HepG2 (cell line): ENCODE measurements around the gene QSOX1. TPM values are rescaled to one million over a fixed set of nuclear protein-coding genes. Genes with fewer than 3 reads are reported as not detected.
A peak's percentile ranks its signal among the peaks of the same experiment; 100 is the strongest.

Experiments
- ATAC-seq: fragments of 200-7000 bp; cut with Tn5 transposase; 3 replicates; pipeline ENCODE4 v1.9.1; 2020; ENCODE audit warnings: mild to moderate bottlenecking, moderate library complexity
- BruUV-seq: library from RNA; stranded (reverse); fragments of 400-500 nt; replicated peaks from 2 replicates; lab custom pipeline; 2021; lab: Mats Ljungman, UMichigan
- CTCF ChIA-PET: fragments of 300-600 bp; formaldehyde crosslinking; extraction: SDS; loops from one replicate; lab custom pipeline; 2021; ENCODE audit warnings: low total read pairs, inconsistent platforms, low intra/inter-chr PET ratio; lab: Yijun Ruan, JAX
- POLR2A ChIA-PET: fragments of 350-600 bp; sonication (Branson Sonifier 250); formaldehyde crosslinking; loops from one replicate; lab custom pipeline; 2020; ENCODE audit warnings: antibody characterized with exemption, inconsistent platforms; lab: Yijun Ruan, JAX
- DNase-seq: peaks from one replicate; pipeline ENCODE4 v3.0.0-alpha.2; 2015; ENCODE audit warnings: low spot score
- FAIRE-seq: peaks from 3 replicates; lab custom pipeline; 2011; peaks lifted over from hg19 to GRCh38; lab: Jason Lieb, UNC
- H2AFZ ChIP-seq: one replicate; pipeline ENCODE4 v1.6.1; 2011; ENCODE audit warnings: low read length, inconsistent platforms
- H3K27ac ChIP-seq: fragments of 300-600 bp; 3 replicates; pipeline ENCODE4 v1.8.0; 2011; ENCODE audit warnings: mixed run types, mild to moderate bottlenecking, mixed read lengths, low read length, inconsistent platforms; ENCODE audit not compliant: insufficient read depth; ENCODE audit errors: extremely low read length
- H3K27me3 ChIP-seq, 2 experiments: fragments of 200-600 bp in 1 of 2; 2 replicates in 1 of 2; 3 replicates in 1 of 2; pipeline versions ENCODE4 v1.6.0 to v1.8.0; 2011; ENCODE audit warnings: low read length in 2 of 2, mild to moderate bottlenecking in 2 of 2, moderate library complexity in 2 of 2, inconsistent platforms in 1 of 2; ENCODE audit not compliant: insufficient read depth in 2 of 2, control insufficient read depth in 1 of 2
- H3K36me3 ChIP-seq, 2 experiments: fragments of 200-600 bp in 1 of 2; replicated peaks in 1 of 2; 2 replicates in 1 of 2; 3 replicates in 1 of 2; pipeline versions ENCODE4 v1.5.1 to v1.8.0; 2011; ENCODE audit warnings: low read length in 2 of 2, inconsistent platforms in 1 of 2; ENCODE audit not compliant: insufficient read depth in 2 of 2, control insufficient read depth in 1 of 2
- H3K4me1 ChIP-seq: 2 replicates; pipeline ENCODE4 v1.5.1; 2012; ENCODE audit warnings: low read length, inconsistent platforms; ENCODE audit not compliant: insufficient read depth
- H3K4me2 ChIP-seq: 2 replicates; pipeline ENCODE4 v1.6.0; 2011; ENCODE audit warnings: low read depth, low read length, inconsistent platforms
- H3K4me3 ChIP-seq, 3 experiments: fragments of 200-600 bp in 1 of 3; sonication (generic), shearing (Covaris generic) in 1 of 3; replicated peaks in 1 of 3; 2 replicates each; pipeline ENCODE4 v1.5.1; 2011 to 2016; ENCODE audit warnings: low read length in 3 of 3, inconsistent platforms in 2 of 3, low read depth in 2 of 3, mild to moderate bottlenecking in 2 of 3, control low read depth in 1 of 3, mixed read lengths in 1 of 3; ENCODE audit not compliant: insufficient read depth in 1 of 3
- H3K79me2 ChIP-seq: one replicate; pipeline ENCODE4 v1.6.1; 2011; ENCODE audit warnings: low read length, inconsistent platforms; ENCODE audit not compliant: insufficient read depth
- H3K9ac ChIP-seq: 2 replicates; pipeline ENCODE4 v1.6.0; 2011; ENCODE audit warnings: mild to moderate bottlenecking, low read depth, low read length, inconsistent platforms; ENCODE audit not compliant: insufficient read depth
- H3K9me3 ChIP-seq: 2 replicates; pipeline ENCODE4 v1.5.1; 2012; ENCODE audit warnings: mild to moderate bottlenecking, low read length
- H4K20me1 ChIP-seq: 2 replicates; pipeline ENCODE4 v1.6.0; 2011; ENCODE audit warnings: inconsistent platforms, mild to moderate bottlenecking, low read length, moderate library complexity; ENCODE audit not compliant: insufficient read depth
- ATF7 ChIP-seq, 2 experiments: fragments of 450-650 bp in 1 of 2; sonication (generic) in 1 of 2; formaldehyde crosslinking in 1 of 2; IDR thresholded peaks; 2 replicates each; pipeline versions ENCODE4 v1.4.0 to v1.6.1; 2016 to 2020; ENCODE audit warnings: antibody characterized with exemption in 1 of 2, mild to moderate bottlenecking in 1 of 2, missing genetic modification reagents in 1 of 2
- CEBPB ChIP-seq: IDR thresholded peaks from 2 replicates; pipeline ENCODE4 v1.6.1; 2011; ENCODE audit warnings: low read depth, low read length, improper control_type of control experiment, borderline replicate concordance
- CEBPG ChIP-seq: IDR thresholded peaks from 2 replicates; pipeline ENCODE4 v1.6.1; 2016
- FIP1L1 ChIP-seq: fragments of 200-400 bp; formaldehyde crosslinking; IDR thresholded peaks from 2 replicates; pipeline ENCODE4 v1.6.1; 2018; ENCODE audit warnings: low read depth, mild to moderate bottlenecking, low read length, moderate library complexity, borderline replicate concordance; ENCODE audit not compliant: insufficient read depth
- GATAD1 ChIP-seq: IDR thresholded peaks from 2 replicates; pipeline ENCODE4 v1.6.1; 2016; ENCODE audit warnings: missing genetic modification reagents, missing compliant biosample characterization
- NCOA5 ChIP-seq: sonication (generic); formaldehyde crosslinking; IDR thresholded peaks from 2 replicates; pipeline ENCODE4 v1.4.0; 2020; ENCODE audit warnings: missing genetic modification reagents
- RFX1 ChIP-seq: fragments of 450-650 bp; IDR thresholded peaks from 2 replicates; pipeline ENCODE4 v1.6.1; 2017
- SP4 ChIP-seq: sonication (generic); formaldehyde crosslinking; IDR thresholded peaks from 2 replicates; pipeline ENCODE4 v1.8.1; 2023; ENCODE audit warnings: mild to moderate bottlenecking, missing genetic modification reagents
- TEAD2 ChIP-seq: sonication (generic); formaldehyde crosslinking; IDR thresholded peaks from 2 replicates; pipeline ENCODE4 v1.9.0; 2021; ENCODE audit warnings: missing genetic modification reagents
- ZFP62 ChIP-seq: sonication (generic); formaldehyde crosslinking; IDR thresholded peaks from 2 replicates; pipeline ENCODE4 v1.4.0; 2020; ENCODE audit warnings: missing genetic modification reagents
- ZNF296 ChIP-seq: sonication (generic); formaldehyde crosslinking; conservative IDR thresholded peaks from 2 replicates; pipeline ENCODE4 v1.5.0; 2020; ENCODE audit warnings: mild to moderate bottlenecking, missing genetic modification reagents
- ZNF530 ChIP-seq: sonication (generic); formaldehyde crosslinking; IDR thresholded peaks from 2 replicates; pipeline ENCODE4 v1.5.0; 2020; ENCODE audit warnings: low read depth, mild to moderate bottlenecking, missing genetic modification reagents
- WGBS: methylation state at CpG from one replicate; pipeline ENCODE4 v1.1.6; 2017; ENCODE audit warnings: low lambda C conversion rate; 5-methylcytosine and 5-hydroxymethylcytosine counted together
- in situ Hi-C: cut with HindIII; loops from 2 replicates; pipeline ENCODE4 v1.10.0; 2017; ENCODE audit warnings: low pct_unique_long_range_greater_than_20kb; ENCODE audit not compliant: extremely low pct_ligation_motif_present
- intact Hi-C: fragments of 100-400 bp; cut with micrococcal nuclease; formaldehyde crosslinking; loops from one replicate; pipeline ENCODE4 v1.10.0; 2022; ENCODE audit not compliant: unreplicated experiment
- polyA plus RNA-seq, 8 experiments: library from polyadenylated mRNA; depleted of rRNA in 3 of 8; stranded (reverse) in 7 of 8; unstranded in 1 of 8; fragments of >200 nt; fragmentation: Illumina TruSeq in 4 of 8; extraction: Trizol in 4 of 8; gene quantifications; 2 replicates each; pipeline versions ENCODE4 v1.2.1 to v1.2.3, GENCODE V29; 2011 to 2016; ENCODE audit warnings: low read depth in 4 of 8, missing spikeins in 1 of 8, mixed read lengths in 1 of 8; ENCODE audit not compliant: insufficient read depth in 1 of 8
- total RNA-seq, 5 experiments: library from RNA; depleted of rRNA; stranded (reverse); fragments of >200 nt; fragmentation: Illumina TruSeq; extraction: Trizol; gene quantifications; 2 replicates each; pipeline ENCODE4 v1.2.3, GENCODE V29; 2016; ENCODE audit warnings: low read depth in 1 of 5
- TF ChIP-seq, protein P1 (sequence below): sonication (generic); formaldehyde crosslinking; IDR thresholded peaks from 2 replicates; pipeline ENCODE4 v1.4.0; 2020; ENCODE audit warnings: missing genetic modification reagents
- TF ChIP-seq, protein P2 (sequence below), 2 experiments: fragments of 450-650 bp in 1 of 2; sonication (generic) in 1 of 2; formaldehyde crosslinking; IDR thresholded peaks; 2 replicates each; pipeline versions ENCODE4 v1.5.0 to v1.8.0; 2020 to 2022; ENCODE audit warnings: mild to moderate bottlenecking in 1 of 2, missing genetic modification reagents in 1 of 2

The QSOX1 gene
- total and polyA plus RNA-seq, 2 of the 13 experiments (the other 11 are each of a cell fraction or from before 2014, with no cell fraction given) = 6.8 to 40.2 TPM

GRCh38 chr1:180119837-180120236 is 34.8 kb upstream of the QSOX1 start:
- H3K4me2 ChIP-seq = no peak overlapping the region
- POLR2A ChIA-PET = no interaction called here
- CTCF ChIA-PET = no interaction called here
- in situ Hi-C loops (no loop called here), intact Hi-C loops (loop anchor here (5.0 kb wide), 1 partner anchor 47 kb away; no protein-coding TSS in a partner anchor)
- TF ChIP-seq TEAD2 (no peak), GATAD1 (CRISPR knock-in tag) (no peak), RFX1 (no peak), ZNF296 (CRISPR knock-in tag) (no peak), ZNF530 (no peak), SP4 (no peak)
- TF ChIP-seq, protein P1, sequence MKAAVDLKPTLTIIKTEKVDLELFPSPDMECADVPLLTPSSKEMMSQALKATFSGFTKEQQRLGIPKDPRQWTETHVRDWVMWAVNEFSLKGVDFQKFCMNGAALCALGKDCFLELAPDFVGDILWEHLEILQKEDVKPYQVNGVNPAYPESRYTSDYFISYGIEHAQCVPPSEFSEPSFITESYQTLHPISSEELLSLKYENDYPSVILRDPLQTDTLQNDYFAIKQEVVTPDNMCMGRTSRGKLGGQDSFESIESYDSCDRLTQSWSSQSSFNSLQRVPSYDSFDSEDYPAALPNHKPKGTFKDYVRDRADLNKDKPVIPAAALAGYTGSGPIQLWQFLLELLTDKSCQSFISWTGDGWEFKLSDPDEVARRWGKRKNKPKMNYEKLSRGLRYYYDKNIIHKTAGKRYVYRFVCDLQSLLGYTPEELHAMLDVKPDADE (CRISPR knock-in tag) = no peak
- DNase-seq = no peak
- no TSS peak for BruUV-seq
- H3K4me1 ChIP-seq = peaks cover 33% of the 10 kb centered on the region
- WGBS = 80% methylated on average over 2 of the region's 2 CpGs
- H4K20me1 ChIP-seq = no peaks in the 10 kb centered on the region
- FAIRE-seq = no peak
- no peak for ATAC-seq
- H3K79me2 ChIP-seq = no peaks in the 10 kb centered on the region
- no peaks in the 10 kb centered on the region for H3K9me3 ChIP-seq
- no peak overlapping the region for H3K27ac ChIP-seq
- no peak overlapping the region for H3K4me3 ChIP-seq
- no peak overlapping the region for H2AFZ ChIP-seq
- H3K36me3 ChIP-seq = no peaks in the 10 kb centered on the region
- H3K9ac ChIP-seq = no peak overlapping the region
- H3K27me3 ChIP-seq = no peaks in the 10 kb centered on the region; a peak in 2 of 5 replicates

- H3K79me2 ChIP-seq = no peaks in the 10 kb centered on the region
- 17% methylated on average over 4 of the region's 4 CpGs for WGBS
- FAIRE-seq = no peak
- no TSS peak for BruUV-seq
- no peak overlapping the region for H3K4me3 ChIP-seq
- H4K20me1 ChIP-seq = no peaks in the 10 kb centered on the region
- DNase-seq = no peak
- intact Hi-C loops = no loop called here
- no peak for TF ChIP-seq NCOA5 (CRISPR knock-in tag)
- TF ChIP-seq, protein P2, sequence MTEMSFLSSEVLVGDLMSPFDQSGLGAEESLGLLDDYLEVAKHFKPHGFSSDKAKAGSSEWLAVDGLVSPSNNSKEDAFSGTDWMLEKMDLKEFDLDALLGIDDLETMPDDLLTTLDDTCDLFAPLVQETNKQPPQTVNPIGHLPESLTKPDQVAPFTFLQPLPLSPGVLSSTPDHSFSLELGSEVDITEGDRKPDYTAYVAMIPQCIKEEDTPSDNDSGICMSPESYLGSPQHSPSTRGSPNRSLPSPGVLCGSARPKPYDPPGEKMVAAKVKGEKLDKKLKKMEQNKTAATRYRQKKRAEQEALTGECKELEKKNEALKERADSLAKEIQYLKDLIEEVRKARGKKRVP (CRISPR knock-in tag; IDR thresholded peaks at IDR 0.05) = peak in 1 of 2 experiments; percentile 84; a peak in 2 of 4 replicates
- TF ChIP-seq CEBPG (CRISPR knock-in tag) = peak; percentile 34
- no peak for TF ChIP-seq FIP1L1
- no peak for TF ChIP-seq ZFP62
- peak; percentile 14; the same call in 1 of the 2 replicates for TF ChIP-seq ATF7 (IDR thresholded peaks at IDR 0.05)
- TF ChIP-seq ATF7 (CRISPR knock-in tag; IDR thresholded peaks at IDR 0.05) = no peak
- peak; percentile 84 for TF ChIP-seq CEBPB
- H3K36me3 ChIP-seq = no peaks in the 10 kb centered on the region
- no peaks in the 10 kb centered on the region for H3K9me3 ChIP-seq
- no peak overlapping the region for H3K27ac ChIP-seq
- H3K9ac ChIP-seq = no peak overlapping the region
- in situ Hi-C loops = no loop called here
- POLR2A ChIA-PET = no interaction called here
- no peaks in the 10 kb centered on the region; a peak in 2 of 5 replicates for H3K27me3 ChIP-seq
- H2AFZ ChIP-seq = no peak overlapping the region
- H3K4me1 ChIP-seq = peaks cover 15% of the 10 kb centered on the region
- CTCF ChIA-PET = no interaction called here
- ATAC-seq = no peak
- H3K4me2 ChIP-seq = peak overlapping the region; percentile 19; the same call in 1 of the 2 replicates
Measured at GRCh38 chr1:180123463-180123936, 31.2 kb upstream of the QSOX1 start.
